GM19467 (cell line): ENCODE measurements around the gene C3.

Experiments
- ATAC-seq: cut with Tn5 transposase; IDR thresholded peaks from one replicate; pipeline ENCODE4 v1.9.1; 2021; ENCODE audit warnings: mild to moderate bottlenecking, moderate library complexity; ENCODE audit not compliant: unreplicated experiment

C3 gene

DNA sequence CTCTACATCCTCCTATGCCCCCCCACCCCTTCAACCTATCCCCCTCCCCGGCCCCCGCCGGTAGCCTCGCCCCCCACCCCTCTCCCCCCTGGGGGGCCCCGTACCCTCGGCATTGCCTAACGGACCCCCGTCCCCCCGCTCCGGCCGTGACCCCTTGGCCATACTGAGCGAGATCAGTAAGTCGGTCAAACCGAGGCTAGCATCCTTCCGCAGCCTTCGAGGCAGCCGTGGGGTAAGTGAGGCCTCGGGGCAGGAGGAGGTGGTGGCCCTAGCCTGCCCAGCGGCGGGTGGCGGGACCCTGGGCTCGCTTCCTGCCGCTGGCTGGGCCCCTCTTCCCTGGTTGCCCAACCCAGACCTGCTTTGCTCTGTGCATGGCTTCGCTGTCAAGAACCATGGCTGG, 25.5 kb upstream of the C3 start:
- ATAC-seq: no peak

DNA sequence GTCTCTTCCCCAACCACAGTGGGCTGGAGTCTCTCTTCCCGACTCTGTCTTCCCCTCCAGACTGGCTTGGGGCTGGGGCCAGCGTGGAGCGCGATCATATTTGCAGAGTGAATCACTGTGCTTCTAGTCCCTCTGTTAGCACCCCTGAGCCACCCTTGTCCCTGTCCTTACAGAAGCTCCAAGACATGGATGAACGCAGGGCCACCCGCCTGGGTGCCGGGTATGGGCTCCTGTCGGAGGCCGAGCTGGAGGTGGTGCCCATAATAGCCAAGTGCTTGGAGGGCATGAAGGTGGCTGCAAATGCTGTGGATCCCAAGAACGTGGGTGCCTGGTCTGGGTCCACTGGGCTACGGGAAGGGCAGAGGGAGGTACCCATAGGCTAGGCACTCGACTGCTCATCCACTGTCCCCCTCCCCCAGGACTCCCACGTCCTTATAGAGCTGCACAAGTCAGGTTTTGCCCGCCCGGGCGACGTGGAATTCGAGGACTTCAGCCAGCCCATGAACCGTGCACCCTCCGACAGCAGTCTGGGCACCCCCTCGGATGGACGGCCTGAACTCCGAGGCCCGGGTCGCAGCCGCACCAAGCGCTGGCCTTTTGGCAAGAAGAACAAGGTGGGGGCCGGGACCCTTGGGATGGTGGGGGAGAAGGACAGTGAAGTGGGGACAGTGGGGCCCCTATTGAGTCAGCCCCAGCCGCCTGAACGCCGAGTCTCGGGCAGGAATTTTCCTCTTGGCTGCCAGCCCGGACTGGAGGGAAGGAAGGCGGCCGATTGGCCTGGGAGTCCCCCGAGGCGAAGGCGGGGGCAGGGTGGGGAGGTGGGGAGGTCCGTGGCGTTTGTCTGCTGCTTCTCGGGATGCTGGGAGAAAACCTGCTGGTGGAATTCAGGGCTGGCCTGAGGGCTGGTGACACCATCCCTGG, 24.2 kb upstream of the C3 start:
- ATAC-seq: no peak

DNA sequence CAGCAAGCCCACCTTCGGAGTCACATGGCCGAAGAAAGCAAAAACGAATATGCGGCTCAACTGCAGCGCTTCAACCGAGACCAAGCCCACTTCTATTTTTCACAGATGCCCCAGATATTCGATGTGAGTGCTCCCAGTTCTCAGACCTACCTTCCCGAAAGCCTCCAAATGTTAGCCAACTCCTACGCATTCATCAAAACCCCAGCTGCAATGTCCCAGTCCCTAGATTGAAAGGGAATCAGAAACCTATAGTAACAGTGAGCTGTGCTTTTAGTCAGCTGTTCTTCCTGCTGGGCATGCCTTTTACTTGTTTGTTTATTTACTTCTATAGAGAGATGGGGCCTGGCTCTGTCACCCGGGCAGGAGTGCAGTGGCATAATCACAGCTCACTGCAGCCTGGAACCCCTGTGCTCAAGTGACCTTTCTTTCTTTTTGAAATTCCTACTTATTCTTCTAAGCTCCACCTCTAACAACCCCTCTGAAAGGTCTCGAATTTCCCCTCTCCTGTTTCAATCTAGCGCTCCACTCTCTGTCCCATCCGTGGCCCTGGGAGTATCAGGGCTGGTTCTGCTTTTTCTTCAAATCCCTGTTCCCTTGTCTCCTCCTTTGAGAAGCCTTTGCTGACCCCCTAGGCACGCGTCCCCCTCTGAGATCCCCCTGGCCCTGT, 23.4 kb upstream of the C3 start:
- ATAC-seq: no peak

DNA sequence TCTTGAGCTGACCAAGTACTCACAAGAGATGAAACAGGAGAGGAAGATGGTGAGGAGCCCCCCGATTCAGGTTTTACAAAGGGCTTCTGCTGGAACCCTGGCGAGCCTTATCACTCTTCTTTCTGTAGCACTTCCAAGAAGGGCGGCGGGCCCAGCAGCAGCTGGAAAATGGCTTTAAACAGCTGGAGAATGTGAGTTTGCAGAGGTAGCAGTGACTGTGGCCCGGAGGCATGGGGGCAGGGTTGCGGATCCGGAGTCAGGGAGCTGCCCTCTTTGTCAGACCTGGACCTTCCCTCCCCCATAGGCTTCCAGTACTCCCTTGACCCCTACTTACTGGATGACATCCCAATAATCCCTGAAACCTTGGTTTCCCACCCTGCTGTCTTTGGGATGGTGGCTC, 22.6 kb upstream of the C3 start:
- ATAC-seq: no peak

DNA sequence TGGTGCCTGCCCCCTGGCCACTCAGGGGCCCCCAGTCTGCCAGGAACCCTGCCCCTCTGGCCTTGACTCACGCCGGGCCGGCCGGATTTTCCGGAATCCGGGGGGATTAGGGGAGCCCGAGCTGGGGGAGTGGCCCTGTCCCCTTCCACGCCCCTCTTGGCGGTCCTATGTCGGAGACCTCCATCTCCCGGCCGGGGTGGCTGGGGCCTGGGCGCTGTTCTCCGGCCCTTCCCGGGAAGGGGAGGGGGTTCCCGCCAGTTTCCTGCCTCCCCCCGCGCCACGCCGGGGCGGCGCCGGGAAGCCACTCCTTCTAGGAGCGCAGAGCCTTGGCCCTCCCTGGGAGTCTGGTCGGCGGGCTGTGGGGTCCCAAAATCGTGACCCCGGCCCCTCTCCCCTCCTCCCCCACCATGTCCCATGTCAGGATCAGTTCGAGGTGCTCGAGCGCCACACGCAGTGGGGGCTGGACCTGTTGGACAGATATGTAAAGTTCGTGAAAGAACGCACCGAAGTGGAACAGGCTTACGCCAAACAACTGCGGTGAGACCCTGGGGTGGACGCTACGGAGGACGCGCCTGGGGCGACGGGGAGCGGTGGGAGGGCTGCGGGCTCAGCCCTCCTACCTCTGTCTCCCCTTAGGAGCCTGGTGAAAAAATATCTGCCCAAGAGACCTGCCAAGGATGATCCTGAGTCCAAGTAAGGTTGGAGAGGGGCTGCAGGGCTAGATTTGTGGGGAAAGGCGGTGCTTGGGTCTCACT, 20.3 kb upstream of the C3 start:
- ATAC-seq: no peak

DNA sequence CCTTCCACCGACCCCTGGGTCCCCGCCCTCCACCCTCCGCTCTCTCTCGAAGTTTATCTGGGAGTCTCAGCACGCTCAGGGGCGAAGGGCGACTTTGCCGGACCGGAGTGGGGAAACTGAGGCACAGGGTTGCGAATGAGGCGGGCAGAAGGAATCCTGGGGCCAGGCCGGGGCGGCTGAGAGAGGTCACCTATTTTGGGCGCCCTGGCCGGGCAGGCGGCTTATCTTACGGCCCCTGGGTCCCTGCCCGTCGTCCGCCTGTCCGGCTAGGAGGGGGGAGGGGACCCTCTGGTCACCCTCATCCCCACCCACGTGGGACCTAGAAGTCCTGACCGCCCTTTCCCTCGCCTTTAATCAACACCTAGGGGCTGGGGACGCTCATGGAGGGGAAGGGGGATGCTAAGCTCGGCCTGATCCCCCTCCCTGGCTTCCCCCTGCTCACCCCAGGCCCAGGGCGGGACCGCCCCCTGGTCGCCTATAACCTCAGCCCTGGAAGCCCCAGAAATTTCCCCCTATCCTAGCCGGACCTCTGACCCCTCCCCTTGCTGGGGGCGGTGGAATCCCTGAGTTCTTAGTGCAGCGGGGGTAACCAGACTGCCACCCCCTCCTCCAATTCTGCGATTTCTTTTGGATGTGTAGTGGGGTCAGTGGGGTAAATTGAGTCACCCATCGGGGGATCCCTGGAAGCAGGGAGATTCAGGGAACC, 19.6 kb upstream of the C3 start:
- ATAC-seq: no peak

DNA sequence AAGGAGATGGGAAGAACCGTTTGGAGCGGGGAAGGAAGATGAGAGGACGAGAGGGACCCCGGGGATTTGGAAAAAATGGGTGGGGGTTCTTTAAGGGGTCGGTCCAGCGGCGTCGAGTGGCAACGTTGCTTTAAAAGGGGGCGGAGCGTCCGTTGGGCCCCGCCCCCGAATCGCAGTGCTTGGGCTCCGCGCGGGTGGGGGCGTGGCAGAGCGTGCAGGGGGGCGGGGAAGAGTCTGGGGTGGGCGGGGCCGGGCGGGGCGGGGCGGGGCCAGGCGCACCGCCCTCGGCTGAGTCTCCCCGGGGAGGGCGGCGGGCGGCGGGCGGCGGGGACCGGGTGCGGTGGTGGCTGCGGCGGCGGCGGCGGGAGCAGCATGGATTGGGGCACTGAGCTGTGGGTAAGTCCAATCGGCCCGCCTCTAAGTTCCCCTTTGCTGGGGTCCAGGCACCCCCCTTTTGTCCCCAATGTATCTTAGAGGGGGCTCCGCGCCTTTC, 19.0 kb upstream of the C3 start, which contains the start of gene TRIP10:
Gene TRIP10, plus strand, starts transcription at position 291 of the 493 bp plus-strand sequence. Its CDS starts 82 bp downstream, at position 373.
- ATAC-seq: no peak

DNA sequence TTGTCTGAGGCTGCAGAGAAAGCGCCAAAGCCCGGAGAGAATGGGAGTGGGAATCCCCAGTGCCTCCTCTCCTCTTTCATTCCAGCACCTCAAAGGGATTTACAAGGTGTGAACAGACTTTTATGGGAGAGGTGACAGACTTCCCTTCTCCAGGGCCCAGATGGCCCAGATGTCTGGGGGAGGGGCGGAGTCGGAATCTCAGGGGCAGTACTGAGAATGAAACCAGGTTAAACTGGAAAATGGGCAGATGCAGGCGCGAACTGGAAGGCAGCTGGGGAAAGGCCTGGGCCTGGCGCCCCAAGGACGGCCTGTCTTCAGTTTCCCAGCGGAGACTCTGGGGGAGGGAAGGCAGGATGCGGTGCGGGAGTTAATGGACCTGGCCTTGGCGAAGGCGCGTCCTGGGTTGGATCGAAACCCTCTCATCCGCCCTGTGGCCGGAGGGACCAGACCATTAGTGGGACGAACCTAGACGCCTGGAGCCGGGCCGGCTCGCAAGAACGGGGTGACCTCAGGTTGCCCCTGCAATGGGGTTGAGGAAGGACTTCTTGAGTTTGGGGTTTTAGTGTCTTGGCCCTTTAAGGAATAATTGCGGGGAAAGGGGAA, 18.4 kb upstream of the C3 start:
- ATAC-seq: no peak

DNA sequence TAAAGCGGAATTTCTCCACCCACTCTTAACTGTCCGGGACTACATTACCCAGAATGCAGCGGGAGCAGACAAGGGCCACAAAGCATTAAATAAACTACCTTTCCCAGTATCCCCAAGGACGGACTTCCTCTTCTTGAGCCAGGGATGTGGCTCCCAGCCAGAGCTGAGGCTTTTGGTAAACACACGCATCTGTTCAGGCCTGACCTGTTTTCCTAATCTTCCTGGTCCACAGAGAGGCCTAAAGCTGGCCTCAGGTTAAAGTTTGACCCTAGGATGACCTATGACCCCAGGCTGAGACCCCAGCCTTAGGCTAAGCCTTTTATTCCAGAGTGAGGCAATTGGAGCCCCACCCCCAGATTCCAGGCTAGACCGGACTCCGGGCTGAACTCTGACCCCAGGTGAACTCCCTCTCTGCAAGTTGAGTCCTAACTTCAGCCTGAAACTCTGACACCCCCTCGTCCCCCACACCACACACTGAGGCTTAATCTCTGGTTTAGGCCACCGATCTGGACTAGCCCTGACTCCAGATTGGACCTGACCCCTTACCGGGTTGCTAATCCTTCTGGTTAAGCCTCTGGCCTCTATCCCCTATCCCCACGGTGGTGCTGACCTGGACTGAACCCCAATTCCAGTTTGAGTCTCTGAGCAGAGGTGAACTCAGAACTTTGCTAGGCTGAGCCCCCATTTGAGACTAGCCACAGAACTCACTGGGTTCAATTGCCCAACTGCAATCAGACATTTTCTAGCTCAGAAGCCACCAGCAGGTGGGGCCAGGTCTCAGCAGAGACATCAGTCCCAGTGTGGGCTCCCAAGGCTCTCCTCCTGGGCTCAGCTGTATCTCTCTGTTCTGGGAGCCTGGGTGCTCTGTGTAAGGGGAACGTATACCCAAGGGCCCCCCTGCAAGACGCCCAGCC, 17.7 kb upstream of the C3 start:
- ATAC-seq: no peak

DNA sequence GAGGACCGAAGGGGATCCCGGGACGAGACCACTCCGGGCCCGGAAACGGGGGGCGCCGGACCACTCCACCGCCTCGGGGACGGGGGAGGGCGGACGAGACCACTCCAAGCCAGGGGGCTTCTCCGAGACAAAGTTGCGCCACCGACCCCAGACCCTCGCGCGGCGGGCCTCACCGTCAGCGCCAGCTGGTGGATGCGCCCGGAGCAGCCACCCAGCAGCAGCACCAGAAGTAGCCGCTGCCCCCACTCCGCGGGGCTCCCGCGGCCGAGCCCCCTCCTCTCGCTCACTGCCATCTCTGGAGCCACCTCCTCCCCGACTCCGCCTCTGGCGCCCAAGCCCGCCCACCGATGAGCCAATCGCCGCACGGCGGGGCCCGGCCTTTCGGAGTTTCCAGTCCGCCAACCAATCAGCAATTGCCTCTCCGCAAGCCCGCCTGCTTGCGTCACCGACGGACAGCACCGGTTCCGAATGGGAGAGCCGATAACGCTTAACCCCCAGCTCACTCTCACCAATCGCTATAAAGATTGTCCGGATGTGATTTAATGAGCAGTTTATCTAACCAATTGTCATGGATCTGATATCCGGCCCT, 16.9 kb upstream of the C3 start, which contains the start of gene GPR108:
Gene GPR108, minus strand, starts transcription at position 297 of the 589 bp plus-strand sequence. Its CDS starts 4 bp downstream, at position 293.
- peak; percentile 59 for ATAC-seq

DNA sequence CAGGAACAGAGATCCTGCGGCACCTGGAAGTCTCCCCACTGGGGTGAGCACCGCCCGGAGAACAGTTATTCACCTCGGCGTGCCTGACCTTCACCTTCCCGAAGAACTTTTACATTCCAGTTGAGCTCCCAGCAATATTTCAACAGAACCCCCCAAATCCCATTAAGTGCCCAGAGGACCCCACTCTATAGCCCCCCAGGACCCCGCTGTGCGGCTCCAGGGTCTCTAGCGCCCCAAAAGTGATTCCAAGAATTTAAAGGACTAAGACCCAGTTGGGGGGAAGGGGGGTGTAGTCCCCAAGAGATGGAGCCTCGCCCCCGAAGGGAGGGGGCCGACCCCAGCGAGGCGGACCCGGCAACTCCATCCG, 16.4 kb upstream of the C3 start:
- no peak for ATAC-seq

DNA sequence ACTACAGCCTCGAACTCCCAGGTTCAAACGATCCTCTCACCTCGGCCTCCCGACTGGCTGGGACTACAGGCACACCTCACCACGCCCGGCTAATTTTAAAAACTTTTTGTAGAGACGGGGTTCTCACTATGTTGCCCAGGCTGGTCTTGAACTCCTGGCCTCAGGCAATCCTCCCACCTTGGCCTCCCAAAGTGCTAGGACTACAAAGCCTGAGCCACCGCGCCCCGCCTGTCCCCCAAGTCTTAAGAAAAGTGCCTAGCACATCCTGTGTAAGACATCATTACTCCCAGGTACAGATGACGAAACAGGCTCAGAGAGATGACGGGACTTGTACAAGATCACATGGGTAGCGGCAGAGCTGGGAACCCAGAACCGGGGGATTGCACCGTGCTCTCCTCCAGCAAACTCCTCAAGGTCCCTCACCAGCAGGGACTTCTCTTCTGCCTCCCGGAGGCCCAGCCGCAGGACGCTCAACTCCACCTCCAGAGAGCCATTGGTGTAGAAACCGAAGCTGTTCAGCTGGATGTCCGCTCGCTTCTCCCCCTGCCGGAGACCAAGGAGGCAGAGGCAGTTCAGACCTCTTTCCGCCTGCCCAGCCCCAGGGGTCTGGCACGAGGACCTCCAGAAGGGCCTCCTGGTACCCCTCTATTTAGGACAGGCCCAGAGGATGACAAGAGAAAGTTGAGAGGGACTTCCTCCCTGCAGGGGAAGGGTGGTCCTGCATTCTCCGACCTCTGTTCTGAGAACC, 15.9 kb upstream of the C3 start:
- ATAC-seq: no peak

DNA sequence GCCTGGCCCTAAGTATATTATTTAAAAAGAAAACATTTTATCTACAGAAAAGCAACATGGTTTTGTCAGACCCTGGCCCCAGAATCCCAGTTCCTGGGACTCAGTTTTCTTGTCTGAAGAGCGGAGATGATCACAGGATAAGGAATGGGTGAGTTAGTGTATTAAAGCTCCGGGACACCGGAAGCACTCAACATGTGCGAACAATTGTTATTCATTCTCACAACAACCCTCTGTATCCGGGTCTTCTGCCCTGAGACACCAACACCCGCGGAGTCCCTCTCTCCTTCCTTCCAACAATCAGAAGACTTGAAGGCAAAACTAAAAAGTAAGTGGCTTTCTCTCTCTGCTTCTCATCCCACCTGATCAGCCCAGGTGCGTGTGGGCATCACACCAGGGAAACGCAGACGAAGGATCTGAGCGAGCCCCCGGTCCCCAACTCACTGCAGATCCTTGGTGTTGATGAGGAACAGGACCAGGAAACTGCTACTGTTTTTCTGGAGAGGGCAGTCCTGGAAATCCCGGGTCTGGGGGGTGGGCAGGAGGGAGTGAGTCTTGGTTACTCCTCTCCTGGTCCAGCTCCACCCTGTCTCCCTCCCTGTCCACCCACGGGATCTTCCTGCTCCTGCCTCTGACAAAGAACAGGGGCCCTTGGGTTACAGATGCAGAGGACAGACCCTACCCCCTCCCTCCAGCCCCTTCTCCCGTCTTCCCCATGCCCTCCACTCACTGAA, 14.9 kb upstream of the C3 start:
- ATAC-seq: no peak

DNA sequence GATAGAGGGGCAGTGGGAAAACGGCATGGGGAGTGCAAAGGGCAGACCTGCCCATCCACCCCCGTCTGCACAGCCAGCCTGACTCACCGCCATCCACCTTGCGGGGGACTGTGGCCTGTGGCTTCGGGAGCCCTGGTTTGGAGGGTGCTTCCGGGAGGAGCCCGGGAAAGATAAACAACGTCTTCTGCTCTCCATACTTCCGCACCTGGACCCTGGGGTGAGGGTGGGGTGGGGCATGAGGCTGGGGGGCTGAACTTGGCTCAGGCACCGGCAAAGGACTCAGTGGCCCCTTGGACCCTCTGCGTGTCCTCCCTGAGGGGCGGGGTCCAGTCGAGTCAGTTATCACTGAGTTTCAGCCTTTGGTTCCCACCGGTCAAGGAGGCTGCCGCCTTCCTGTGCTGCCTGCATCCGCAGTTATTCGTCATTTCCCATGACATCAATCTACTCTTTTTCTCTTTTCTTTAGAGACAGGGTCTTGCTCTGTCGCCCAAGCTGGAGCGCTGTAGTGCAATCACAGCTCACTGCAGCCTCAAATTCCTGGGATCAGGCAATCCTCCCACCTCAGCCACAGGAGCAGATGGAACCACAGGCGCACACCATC, 13.7 kb upstream of the C3 start:
- ATAC-seq: no peak

DNA sequence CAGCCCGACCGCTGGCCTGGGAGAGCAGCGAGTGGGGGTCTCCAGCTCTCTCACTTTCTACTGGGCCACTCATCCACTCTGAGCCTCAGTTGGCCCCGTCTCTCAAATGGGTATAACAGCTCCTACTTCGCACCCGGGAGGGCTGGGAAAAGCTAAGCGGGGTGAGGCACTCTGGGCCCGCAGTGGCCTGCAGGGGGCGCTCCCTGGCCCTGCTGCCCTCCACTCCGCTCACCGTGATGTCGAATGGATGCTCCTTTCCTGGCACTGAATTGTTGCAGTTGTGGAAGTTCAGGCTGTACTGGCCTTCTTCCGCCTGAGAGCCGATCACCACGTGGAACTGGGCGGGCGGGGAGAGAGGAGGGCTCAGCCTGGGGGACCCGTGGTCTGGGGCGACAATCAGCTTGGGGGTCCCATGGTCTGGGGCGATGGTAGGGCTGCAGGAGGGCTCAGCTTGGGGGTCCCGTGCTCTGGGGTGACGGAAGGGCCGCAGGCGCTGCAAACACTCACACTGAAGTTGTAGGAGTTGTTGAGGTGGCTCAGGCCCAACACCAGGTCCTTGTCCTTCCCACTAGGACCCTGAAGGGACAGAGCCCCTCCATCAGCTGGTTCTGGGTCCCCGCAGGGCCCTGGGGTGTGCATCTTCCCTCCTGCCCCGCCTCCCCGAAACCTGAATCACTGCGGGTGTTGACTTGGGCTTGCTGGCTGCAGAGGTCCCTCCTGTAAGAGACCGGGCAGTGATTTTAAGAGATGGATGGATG, 13.1 kb upstream of the C3 start:
- ATAC-seq: no peak

DNA sequence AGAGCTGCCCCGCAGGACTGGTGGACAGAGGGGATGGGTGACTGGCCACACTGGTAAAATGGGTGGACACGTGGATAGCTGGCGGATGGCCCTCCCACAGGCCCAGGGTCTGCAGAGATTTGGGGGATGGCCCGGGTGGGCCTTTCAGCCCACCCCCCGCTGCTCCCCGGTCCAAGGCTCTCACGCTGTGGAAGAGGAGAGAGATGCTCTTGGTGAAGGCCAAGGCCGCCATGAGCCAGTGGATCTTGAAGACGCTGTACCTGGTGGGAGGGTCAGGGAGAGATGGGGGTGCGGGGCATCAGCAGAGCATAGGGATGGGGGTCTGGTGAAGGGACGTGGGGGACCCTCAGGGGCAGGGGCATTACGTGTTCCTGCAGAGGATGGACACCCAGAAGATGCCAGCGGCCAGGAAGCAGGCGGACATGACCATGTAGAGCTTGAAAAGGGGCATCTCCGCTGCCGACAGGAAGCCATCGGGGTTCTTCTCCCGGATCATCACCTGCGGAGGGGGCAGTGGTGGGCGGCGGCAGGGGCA, 12.4 kb upstream of the C3 start:
- ATAC-seq: no peak
